ENCODE measurements around the gene TRMT112.

TRMT112 gene

GRCh38 chr11:64338716-64339115 is 21.4 kb upstream of the TRMT112 start:
- TF ChIP-seq CTCF (IDR thresholded peaks at IDR 0.05; ENCODE audit: low read depth, low read length), result no peak
- H3K4me3 ChIP-seq (replicated peaks in 1 of 2; ENCODE audit: low read depth in 2 of 2, low read length in 2 of 2), result no peak overlapping the region
- no peak for DNase-seq (ENCODE audit: low read depth in 2 of 2)

- no peak for TF ChIP-seq CTCF (IDR thresholded peaks at IDR 0.05; ENCODE audit: low read depth, low read length)
- no peak for DNase-seq (ENCODE audit: low read depth in 2 of 2)
- no peak overlapping the region for H3K4me3 ChIP-seq (replicated peaks in 1 of 2; ENCODE audit: low read depth in 2 of 2, low read length in 2 of 2)
Observed at GRCh38 chr11:64337538-64338249, 20.3 kb upstream of the TRMT112 start.

DNA sequence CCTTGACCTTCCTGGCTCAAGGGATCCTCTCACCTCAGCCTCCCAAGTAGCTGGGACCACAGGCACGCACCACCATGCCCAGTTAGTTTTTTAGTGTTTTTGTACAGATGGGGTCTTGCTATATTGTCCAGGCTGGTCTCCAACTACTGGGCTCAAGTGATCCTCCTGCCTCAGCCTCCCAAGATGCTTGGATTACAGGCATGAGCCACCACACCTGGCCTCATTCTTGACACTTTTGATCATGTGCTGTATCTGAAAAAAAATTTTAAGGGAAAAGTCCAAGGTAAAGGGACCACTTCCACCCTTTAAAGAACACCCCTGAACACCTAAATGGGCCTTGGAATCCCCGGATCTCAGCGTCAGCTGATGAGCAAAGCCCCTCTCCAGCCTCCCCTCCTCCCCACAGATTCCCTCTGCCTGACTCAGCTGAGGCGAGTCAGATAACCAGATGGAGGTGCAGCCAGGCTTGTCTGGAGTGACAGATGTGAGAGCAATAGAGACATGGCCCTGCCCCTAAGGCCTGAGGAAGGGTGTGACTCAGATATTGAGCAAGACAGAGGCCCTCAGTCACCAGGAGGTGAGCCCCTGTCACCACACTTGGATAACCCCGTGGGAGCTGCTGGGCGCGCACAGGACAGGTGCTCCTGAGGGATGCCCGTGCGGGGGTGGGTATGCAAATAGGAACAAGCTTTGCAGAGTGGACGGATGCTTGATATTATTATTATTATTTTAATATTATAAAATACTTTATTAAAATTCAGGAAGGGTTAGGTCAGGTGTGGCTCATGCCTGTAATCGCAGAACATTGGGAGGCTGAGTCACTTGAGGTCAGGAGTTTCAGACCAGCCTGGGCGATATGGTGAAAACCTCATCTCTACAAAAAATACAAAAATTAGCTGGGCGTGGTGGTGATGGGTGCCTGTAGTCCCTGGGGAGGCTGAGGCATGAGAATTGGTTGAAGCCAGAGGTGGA is 17.7 kb upstream of the TRMT112 start:
- TF ChIP-seq CTCF (IDR thresholded peaks at IDR 0.05; ENCODE audit: low read depth, low read length), result no peak
- peak; percentile 75 to 95 for DNase-seq (ENCODE audit: low read depth in 2 of 2)
- H3K4me3 ChIP-seq (replicated peaks in 1 of 2; ENCODE audit: low read depth in 2 of 2, low read length in 2 of 2), result no peak overlapping the region

DNA sequence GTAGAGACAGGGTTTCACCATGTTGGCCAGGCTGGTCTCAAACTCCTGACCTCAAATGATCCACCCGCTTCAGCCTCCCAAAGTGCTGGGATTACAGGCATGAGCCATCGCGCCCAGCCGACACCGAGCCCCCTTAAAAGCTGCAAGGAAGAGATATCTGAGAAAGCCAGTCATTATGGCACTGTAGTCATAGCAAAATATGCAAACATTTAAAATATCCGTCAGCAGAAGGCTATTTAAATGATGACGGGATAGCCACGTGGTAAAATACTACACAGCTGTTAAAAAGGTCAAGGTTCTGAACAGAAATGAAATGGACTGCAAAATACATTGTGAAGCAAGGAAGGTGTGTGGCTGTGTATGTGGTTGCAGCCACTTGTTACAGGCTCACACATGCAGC is 16.2 kb upstream of the TRMT112 start:
- no peak for TF ChIP-seq CTCF (IDR thresholded peaks at IDR 0.05; ENCODE audit: low read depth, low read length)
- no peak for DNase-seq (ENCODE audit: low read depth in 2 of 2)
- H3K4me3 ChIP-seq (replicated peaks in 1 of 2; ENCODE audit: low read depth in 2 of 2, low read length in 2 of 2), result no peak overlapping the region

GRCh38 chr11:64331569-64332371 is 14.4 kb upstream of the TRMT112 start:
- peak; percentile 89 to 95 for DNase-seq (ENCODE audit: low read depth in 2 of 2)
- TF ChIP-seq CTCF (IDR thresholded peaks at IDR 0.05; ENCODE audit: low read depth, low read length), result peak; percentile 88
- no peak overlapping the region for H3K4me3 ChIP-seq (replicated peaks in 1 of 2; ENCODE audit: low read depth in 2 of 2, low read length in 2 of 2)

GRCh38 chr11:64330888-64331287 is 13.5 kb upstream of the TRMT112 start:
- no peak for DNase-seq (ENCODE audit: low read depth in 2 of 2)
- no peak for TF ChIP-seq CTCF (IDR thresholded peaks at IDR 0.05; ENCODE audit: low read depth, low read length)
- no peak overlapping the region for H3K4me3 ChIP-seq (replicated peaks in 1 of 2; ENCODE audit: low read depth in 2 of 2, low read length in 2 of 2)
